Measurements from ENCODE around the gene PTPRCAP.
"Not testable (repeated sequence)": the region's sequence is repeated elsewhere in the genome, so short reads cannot be mapped to it uniquely, and the experiment has no call there.

Gene PTPRCAP

DNA sequence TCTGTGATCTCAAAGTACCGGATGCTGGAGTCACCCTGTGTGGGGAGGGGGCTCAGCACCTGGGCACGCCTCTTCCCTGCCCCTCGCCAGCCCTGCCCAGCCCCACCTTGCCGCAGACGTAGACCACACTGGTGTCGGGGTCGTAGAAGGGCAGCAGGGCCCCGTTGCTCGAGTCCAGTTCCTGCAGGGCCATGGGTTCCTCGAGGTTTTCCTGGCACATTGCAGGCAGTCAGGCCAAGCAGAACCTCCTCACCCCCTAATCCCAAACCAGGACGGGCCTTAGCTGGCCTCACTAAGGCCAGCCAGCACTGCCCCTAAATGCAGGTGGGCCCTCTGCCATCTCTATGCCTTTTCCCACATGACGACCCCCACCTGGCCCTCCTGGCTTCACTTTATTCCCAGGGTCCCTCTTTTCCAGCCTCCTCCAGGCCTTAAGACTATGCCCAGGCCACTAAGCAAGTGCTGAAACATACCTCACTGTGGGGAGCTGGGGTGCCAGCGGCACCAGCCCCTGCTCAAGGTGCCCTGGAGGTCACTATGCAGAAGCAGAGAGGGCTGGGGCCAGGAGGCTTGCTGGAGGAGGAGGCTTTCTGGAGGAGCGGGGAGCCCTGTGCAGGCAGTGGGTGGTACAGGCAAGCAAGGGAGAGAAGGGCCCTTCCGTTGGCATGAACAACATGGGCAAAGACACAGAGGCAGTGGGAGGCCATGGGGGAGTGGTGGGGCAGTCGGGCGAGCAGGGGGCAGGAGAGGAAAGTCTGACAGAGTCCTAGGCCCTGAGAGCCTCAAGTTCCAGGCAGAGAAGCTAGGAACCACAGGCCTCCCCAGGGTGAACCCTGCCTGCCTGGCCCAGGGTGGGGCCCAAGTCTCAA is 3.0 kb upstream of the PTPRCAP start:
- no peak for DNase-seq

DNA sequence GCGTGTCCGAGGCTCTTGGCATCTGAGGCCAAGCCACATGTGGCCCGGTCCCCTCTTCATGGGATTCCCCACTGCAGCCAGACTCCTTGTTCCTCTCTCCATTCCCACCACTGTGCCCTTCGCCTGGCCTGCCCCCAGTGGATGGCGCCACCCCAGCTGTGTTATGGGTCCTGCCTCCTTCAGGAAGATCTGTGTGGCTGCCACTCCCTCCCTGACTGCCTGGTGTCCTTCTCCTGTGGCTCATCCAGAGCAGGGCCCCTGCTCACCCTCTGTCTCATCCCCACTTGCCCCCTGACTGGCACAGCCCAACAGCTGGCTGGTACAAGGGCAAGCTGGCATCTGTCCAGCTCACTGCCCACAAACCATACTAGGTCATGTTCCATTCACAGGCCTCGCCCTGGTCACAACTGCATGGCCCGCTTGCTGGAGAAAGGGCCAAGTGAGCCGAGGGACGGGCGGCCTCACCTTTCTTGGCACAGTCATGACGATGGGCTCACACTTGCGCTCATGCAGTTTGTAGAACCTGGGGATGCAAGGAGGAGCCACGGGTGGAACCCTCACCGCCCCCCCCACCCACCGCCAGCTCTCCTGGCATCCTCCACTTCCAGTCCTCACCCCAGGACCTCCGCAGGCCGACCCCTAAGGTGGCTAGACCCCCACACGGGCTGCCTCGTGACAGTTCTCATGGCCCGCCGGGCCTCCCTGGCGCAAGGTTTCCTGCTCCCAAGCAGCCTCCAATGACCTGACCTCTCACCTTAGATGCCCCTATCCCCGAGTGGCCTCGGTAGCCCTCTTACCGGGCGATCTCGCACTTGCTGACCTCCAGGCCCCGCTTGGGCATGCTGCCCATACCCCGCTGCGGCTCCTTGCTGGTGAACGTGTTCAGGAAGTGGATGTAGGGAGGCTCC is 2.1 kb upstream of the PTPRCAP start:
- no peak for DNase-seq

DNA sequence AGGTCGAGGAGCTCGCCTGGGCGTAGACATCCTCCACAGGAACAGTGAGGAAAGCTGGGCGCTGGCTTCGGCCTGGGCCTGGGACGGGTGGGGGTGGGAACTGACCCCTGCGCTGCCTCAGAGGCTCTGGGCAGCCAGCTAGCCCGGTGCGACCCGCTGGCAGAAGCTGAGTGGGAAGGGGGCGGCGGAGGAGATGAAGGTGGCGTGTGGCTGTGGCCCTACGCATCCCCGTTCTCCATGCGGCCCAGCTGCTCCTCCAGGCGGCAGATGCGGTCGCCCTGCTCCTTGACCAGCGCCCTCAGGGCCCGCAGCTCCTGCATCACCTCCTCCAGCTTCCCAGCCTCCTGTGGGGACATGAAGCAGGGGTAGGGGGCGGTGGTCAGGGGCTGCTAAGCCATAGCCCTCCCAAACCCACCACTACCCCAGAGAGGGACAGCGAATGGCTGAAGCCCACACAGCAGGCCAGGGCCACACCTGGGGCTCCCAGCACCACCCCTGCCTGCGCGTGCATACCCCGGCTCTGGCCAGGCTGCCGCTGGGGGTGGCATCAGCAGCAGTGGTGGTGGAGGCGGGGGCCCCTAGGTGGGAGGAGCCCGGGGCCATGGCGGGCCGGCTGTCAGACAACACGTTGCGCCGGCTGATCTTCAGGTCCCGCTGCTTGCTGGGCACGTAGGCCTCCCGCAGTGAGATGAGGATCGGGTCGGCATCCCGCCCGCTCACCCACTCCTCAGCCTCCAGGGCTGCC is 848 bp upstream of the PTPRCAP start:
- peak; percentile 32 to 69 (median 48) for DNase-seq

DNA sequence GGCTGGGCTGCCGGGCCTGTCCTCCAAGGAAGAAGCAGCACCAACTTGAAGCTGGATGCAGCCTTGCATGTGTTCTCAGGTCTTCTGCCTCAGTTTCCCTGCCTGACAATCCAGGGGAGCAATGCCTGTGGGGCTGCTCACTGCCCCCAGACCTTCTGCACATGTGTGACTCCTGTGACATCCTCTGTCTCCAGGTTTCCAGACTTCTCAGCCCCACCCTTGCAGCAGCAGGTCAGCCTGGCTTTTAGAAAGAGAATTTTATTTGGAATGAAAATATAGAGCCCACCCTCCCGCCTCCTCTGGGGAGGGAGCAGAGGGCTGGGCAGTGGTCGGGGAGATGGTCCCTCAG is 301 bp upstream of the PTPRCAP start:
- DNase-seq = no peak

DNA sequence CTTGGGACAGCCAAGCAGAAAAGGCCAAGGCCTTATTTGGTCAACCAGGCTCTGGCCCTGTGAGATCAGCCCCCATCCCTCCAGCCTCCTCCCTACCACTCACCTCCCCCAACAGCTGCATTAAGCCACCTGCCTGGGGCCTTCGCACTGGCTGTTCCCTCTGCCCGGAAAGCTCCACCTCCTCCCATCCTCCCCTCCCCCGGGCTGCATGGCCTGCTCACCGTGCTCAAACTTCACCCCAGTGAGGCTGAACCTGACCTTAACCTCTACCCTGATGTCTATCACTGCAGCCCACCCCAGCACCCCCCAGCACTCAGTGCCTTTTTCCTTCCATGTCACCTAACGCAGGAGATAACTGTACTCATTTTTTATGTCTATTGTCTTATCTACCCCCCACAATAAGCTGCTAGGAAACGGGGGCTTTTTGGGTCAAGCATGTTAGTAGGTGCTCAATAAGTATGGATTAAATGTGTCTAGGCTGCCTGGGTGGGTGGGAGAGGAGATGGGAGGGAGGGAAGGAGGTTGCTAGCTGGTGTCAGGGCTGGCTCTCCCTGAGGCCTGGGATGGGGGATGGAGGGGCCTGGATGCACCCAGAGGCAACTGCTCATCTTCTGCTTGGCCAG is 912 bp downstream of the PTPRCAP start:
- DNase-seq = peak in 2 of 4 experiments; percentile 38 to 55

DNA sequence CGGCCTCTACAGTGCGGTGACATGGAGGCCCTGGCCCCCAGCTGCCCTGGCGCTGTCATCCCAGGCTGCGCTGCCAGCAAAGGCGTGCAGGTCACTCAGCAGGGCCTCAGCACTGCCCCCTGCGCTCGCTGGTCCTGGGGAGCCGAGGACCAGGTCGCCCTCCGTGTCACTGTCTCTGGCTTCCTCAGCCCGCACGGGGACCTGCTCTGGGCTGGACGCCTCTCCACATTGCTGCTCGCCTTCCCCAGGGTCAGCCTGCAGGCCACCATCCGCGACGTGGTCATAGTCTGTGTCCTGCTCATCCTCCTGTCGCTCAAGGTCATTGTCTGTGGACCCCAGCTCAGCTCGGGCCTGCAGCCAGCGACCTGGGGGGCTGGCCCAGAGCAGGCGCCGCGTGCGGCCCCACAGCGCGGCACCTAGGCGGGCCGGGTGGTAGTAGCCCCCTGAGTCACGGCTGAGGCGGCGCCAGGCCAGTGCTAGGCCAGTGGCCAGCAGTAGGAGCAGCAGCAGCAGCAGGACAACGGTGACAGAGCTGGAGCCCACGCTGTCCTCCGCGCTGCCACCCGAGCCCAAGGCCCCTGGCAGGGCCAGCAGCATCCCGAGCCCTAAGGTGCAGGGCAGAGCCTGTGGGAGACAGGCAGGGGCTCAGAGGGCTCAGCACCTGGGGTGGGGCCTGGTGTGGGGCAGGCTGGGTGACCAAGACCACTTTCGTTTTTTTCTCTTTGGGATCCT is 1.6 kb downstream of the PTPRCAP start:
- DNase-seq = no peak

DNA sequence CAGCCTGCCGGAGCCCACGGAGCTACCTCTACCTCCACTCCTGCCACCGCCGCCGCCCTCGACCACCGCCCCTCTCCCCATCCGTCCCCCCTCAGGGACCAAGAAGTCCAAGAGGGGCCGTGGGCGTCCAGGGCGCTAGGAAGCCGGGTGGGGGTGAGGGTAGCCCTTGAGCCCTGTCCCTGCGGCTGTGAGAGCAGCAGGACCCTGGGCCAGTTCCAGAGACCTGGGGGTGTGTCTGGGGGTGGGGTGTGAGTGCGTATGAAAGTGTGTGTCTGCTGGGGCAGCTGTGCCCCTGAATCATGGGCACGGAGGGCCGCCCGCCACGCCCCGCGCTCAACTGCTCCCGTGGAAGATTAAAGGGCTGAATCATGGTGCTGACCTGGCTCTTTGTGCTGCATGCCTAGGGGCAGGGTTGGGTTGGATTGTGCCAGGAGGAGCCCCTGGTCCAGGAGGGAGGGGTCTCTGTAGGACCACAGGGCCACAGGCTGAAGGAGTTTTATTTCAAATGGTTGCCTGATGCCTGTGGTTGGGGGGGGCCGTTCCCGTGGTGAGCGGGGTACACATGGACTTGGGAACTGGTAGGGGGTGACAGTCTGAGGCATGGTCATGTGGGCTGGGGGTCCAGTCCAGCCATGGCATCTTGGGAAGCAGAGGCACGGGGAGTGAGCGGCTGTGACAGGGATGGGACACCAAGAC is 2.3 kb downstream of the PTPRCAP start:
- no peak for DNase-seq

DNA sequence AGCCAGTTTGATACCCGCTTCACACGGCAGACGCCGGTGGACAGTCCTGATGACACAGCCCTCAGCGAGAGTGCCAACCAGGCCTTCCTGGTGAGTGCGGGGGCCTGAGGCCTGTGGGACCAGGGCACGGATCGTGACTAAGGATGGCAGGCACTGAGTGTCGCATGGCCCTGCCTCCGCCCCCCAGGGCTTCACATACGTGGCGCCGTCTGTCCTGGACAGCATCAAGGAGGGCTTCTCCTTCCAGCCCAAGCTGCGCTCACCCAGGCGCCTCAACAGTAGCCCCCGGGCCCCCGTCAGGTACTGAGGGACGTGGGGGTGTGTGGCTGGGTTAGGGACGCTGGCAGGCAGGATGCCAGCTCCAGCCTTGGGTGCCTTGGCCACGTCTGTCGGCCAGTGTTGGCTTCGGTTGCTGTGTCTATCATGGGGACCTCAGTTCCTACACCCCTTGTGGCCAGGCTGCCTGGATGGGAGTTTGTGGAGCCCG is 3.0 kb downstream of the PTPRCAP start:
- no peak for DNase-seq

DNA sequence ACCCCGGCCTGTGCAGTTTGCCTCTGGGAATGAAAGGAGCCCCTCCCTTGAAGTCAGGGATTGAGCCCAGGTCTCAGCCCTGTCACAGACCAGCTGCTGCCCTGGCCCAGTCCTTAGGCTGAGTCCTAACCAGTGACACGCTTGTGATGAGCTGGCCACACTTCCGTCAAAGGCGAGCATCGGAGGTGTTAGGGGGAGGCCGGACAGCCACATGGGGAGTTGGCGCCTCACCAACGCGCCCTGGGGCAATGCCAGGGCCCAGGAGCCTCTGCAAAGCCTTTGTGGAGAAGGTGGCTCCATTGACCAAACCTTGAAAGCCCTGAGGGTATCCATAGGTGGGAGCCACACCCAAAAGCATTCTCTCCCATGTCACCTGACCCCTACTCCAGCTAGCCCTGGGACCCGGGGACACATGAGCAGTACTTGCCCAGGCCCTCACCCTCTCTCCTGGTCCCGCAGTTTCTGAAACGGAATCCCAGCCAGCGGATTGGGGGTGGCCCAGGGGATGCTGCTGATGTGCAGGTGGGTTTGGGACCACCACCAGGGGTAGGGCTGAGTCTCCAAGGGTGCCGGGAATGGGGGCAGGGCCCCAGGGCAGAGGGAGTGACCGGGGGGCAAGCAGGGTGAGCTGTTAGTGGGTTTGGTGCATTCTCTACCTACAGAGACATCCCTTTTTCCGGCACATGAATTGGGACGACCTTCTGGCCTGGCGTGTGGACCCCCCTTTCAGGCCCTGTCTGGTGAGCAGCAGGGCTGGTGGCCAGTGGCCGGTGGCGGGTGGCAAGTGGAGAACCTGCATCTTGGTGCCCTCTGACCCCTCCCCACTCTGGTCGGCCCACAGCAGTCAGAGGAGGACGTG is 3.7 kb downstream of the PTPRCAP start:
- no peak for DNase-seq

DNA sequence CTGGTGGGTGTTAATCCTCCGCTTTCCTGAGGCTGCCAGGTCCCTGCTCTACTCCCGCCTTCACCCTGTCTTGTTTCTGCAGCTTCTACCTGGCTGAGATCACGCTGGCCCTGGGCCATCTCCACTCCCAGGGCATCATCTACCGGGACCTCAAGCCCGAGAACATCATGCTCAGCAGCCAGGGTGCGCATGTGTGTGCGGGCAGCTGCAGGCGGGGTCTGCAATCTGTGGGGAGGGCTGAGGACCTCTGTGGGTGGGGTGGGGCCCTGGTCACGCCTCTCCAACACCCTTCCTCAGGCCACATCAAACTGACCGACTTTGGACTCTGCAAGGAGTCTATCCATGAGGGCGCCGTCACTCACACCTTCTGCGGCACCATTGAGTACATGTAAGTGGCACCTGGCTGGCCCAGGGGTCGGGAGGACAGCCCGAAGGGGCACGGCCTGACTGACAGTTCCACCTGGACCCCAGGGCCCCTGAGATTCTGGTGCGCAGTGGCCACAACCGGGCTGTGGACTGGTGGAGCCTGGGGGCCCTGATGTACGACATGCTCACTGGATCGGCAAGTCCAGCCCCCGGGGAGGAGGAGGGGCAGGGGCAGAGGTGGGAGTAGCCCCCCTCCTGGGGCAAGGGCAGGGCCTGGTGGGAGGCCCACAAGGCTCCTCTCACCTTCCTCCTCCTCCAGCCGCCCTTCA is 4.7 kb downstream of the PTPRCAP start:
- no peak for DNase-seq

DNA sequence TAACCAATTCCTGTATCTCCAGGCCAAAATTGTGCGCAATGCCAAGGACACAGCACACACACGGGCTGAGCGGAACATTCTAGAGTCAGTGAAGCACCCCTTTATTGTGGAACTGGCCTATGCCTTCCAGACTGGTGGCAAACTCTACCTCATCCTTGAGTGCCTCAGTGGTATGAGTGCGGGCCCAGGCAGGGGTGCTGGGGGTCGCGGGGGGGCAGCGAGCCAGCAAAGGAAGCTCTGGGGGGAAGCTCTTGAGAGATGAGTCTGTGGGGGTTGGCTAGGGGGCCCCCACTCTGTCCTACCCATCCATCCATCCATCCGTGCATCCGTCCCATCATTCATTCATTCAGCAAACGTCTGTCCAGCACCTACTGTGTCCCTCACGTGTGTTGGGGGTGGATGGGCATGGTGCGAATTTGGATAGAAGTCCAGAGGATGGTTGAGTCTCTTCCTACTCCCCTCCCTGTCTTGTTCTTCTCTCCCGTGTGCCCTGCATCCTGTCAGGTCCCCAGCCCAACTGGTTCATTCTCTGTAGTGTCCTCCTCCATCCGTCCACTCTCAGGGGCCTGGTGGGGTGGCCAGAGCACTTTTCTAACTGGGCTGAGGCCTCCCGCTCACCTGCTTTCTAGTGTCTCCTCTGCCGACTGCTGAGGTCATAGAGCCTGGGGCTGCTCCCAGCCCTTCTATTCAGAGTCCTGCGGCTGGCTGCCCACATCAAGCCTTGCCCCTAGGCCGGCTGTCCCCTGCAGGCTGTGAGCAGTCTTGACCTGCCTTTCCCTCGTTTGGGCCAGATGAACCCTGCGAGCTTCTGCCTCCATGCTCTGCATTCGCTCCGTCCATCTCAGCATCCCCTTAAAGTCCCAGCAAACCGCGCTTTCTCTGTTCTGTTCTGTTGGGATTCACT is 5.9 kb downstream of the PTPRCAP start:
- DNase-seq = no peak

DNA sequence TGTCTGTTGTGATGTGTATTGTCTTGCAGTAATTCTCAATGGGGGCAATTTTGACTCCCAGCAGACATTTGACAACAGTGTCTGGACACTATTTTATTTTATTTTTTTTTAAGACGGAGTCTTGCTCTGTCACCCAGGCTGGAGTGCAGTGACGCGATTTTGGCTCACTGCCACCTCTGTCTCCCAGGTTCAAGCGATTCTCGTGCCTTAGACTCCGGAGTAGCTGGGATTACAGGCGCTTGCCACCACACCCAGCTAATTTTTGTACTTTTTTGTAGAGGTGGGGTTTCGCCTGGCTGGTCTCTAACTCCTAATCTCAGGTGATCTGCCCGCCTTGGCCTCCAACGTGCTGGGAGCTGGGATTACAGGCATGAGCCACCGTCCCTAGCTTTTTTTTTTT is 7.8 kb downstream of the PTPRCAP start:
- no peak for DNase-seq

DNA sequence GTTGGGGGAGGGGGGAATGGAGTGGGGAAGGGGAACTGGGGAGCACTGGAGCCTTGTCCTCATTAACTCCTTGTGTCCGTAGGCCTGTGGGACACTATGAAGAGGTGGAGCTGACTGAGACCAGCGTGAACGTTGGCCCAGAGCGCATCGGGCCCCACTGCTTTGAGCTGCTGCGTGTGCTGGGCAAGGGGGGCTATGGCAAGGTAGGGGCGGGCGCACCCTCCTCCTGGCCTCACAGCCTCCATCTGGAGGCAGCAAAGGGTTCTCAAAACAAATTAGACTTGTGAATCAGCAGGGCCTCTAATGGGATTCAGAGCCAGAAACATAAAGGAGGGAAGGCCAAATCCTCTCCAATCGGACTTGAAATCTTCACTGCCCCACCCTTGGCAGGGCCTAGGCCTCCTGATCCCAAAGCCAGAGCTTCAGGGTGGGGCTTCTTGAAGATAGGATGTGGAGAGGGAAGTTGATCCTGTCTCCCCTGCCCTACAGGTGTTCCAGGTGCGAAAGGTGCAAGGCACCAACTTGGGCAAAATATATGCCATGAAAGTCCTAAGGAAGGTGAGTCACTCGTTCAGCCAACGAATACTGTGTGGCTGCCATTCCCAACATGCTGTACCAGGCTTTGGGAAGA is 8.3 kb downstream of the PTPRCAP start:
- no peak for DNase-seq

DNA sequence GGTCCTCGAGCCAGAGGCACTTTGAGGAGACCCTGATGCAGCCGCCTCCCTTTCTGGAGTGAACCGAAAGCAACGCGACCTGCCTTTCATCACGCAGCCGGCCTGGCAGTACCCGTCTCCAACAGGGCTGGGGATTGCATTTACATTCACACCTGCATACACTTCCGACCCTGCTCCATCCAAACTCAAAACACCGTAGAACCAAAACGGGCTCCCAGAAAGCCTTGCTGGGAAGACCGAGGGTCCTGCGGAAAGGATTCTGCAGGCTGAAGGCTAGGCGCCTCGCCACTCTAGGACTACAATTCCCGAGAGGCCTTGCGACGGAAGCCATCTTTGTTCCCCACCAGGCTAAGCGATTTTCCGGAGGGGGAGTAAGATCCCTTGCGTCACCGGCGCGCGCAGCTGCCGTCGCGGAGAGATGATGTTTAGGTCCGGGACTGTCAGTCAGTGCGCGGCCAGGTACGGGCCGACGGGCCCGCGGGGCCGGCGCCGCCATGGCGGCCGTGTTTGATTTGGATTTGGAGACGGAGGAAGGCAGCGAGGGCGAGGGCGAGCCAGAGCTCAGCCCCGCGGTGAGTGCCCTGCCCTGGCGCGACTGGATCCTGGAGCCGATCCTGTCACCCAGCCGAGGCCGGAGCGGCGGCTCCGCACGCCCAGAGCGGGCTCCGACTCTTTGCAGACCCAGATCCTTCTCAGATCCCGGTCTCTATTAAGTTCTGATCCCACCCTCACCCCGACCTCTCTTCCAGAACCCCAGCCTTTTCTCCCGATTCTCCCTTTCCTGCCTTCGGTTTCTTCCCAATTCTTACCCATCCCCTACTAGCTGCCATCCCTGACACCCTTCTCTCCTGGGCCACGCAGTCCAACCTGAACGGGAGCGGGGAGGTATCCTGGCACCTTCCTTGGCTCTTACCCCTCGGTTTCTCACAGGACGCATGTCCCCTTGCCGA is 9.2 kb downstream of the PTPRCAP start, which contains the start of gene RPS6KB2:
TSS of gene RPS6KB2 (plus strand) at position 443 of the 950 bp plus-strand sequence. CDS start at position 495, 52 bp downstream.
- peak; percentile 95 to 99 (median 98) for DNase-seq

DNA sequence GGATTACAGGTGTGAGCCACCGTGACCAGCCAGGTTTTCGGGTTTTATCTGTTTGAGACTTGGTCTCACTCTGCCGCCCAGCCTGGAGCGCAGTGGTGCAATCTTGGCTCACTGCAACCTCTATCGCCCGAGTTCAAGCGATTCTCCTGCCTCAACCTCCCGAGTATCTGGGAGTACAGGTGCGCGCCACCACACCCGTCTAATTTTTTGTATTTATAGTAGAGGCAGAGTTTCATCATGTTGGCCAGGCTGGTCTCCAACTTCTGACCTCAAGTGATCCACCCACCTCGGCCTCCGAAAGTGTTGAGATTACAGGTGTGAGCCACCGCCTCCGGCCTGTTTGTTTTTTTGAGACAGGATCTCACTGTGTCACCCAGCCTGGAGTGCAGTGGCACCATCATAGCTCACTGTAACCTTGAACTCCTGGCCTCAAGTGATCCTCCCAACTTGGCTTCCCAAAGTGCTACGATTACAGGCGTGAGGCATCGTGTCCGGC is 10.1 kb downstream of the PTPRCAP start:
- DNase-seq = not testable (repeated sequence)

DNA sequence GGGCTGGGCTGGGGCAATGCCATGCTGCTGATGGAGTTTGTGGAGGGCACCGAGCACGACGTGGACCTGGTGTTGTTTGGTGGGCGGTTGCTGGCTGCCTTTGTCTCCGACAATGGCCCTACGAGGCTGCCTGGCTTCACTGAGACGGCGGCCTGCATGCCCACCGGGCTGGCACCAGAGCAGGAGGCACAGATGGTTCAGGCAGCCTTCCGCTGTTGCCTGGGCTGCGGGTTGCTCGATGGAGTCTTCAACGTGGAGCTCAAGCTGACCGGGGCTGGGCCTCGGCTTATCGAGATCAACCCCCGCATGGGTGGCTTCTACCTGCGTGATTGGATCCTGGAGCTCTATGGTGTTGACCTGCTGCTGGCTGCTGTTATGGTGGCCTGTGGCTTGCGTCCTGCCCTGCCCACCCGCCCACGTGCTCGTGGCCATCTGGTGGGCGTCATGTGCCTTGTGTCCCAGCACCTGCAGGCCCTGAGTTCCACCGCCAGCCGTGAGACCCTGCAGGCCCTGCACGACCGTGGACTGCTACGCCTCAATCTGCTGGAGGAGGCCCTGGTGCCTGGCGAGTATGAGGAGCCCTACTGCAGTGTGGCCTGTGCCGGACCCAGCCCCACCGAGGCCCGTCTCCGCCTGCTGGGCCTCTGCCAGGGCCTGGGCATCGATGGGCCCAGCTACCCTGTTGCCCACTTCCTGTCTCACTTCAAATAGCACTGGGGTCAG is 13.4 kb downstream of the PTPRCAP start:
- DNase-seq = no peak
